ENCODE data around the gene RPS6KL1.

Gene RPS6KL1

GRCh38 chr14:74881431-74882102 lies 41.5 kb downstream of the RPS6KL1 start, which contains the start of gene DLST:
TSS of gene DLST (plus strand) at chr14:74881916. CDS start at chr14:74881954, 38 bp downstream.
- DNase-seq = no peak

- no peak for DNase-seq
These were observed 43.5 kb downstream of the RPS6KL1 start for GRCh38 chr14:74879427-74880182.

- no peak for DNase-seq
These were observed 46.8 kb downstream of the RPS6KL1 start, which contains the start of gene PROX2 for GRCh38 chr14:74875941-74876913. TSS of gene PROX2 (minus strand) at chr14:74876145. CDS start at chr14:74863834, 12,311 bp downstream.

GRCh38 chr14:74875204-74875603 lies 47.9 kb downstream of the RPS6KL1 start:
- DNase-seq = no peak

- DNase-seq = no peak
These were observed 51.2 kb downstream of the RPS6KL1 start for GRCh38 chr14:74871819-74872218.

GRCh38 chr14:74868739-74869138 lies 54.3 kb downstream of the RPS6KL1 start:
- DNase-seq = no peak

- DNase-seq = no peak
These were observed 55.4 kb downstream of the RPS6KL1 start for GRCh38 chr14:74867673-74868072.

- DNase-seq = no peak
These were observed 56.2 kb downstream of the RPS6KL1 start for GRCh38 chr14:74866708-74867389.

GRCh38 chr14:74865156-74865555 lies 57.9 kb downstream of the RPS6KL1 start:
- DNase-seq = no peak

GRCh38 chr14:74864198-74864597 lies 58.9 kb downstream of the RPS6KL1 start:
- no peak for DNase-seq

GRCh38 chr14:74863274-74863673 lies 59.8 kb downstream of the RPS6KL1 start:
- no peak for DNase-seq

GRCh38 chr14:74861734-74862090 lies 61.3 kb downstream of the RPS6KL1 start:
- no peak for DNase-seq

- peak; percentile 12 for DNase-seq
These were observed 61.9 kb downstream of the RPS6KL1 start for GRCh38 chr14:74860899-74861733.

- no peak for DNase-seq
These were observed 63.1 kb downstream of the RPS6KL1 start for GRCh38 chr14:74859757-74860552.

GRCh38 chr14:74858022-74858421 lies 65.0 kb downstream of the RPS6KL1 start:
- DNase-seq = no peak

- DNase-seq = no peak
These were observed 66.7 kb downstream of the RPS6KL1 start for GRCh38 chr14:74856366-74856765.

GRCh38 chr14:74855945-74856344 lies 67.1 kb downstream of the RPS6KL1 start:
- no peak for DNase-seq

- no peak for DNase-seq
These were observed 68.0 kb downstream of the RPS6KL1 start for GRCh38 chr14:74855021-74855420.
